Effector memory CD8-positive, alpha-beta T cell (primary cell): ENCODE results near the gene OR6B3.

Experiments used
- ATAC-seq: fragments of 150-1000 bp; cut with Tn5 transposase; replicated peaks from 2 replicates; pipeline ENCODE4 v1.10.0; 2021; ENCODE audit warnings: mild to moderate bottlenecking, moderate library complexity
- DNase-seq, 3 experiments: peaks; one replicate each; pipeline ENCODE4 v3.0.0; 2021
- H3K27ac Mint-ChIP-seq, 2 donors: one replicate each; pipeline ENCODE4 v1.8.0; 2022; ENCODE audit warnings: mild to moderate bottlenecking in 2 of 2, mixed read lengths in 2 of 2, moderate library complexity in 2 of 2
- H3K27me3 Mint-ChIP-seq, 2 donors: one replicate each; pipeline ENCODE4 v1.8.0; 2022; ENCODE audit warnings: mixed read lengths in 2 of 2
- H3K36me3 Mint-ChIP-seq: one replicate; pipeline ENCODE4 v1.8.0; 2022; ENCODE audit warnings: mild to moderate bottlenecking, moderate library complexity, mixed read lengths; ENCODE audit not compliant: insufficient read depth
- H3K4me1 Mint-ChIP-seq, 2 donors: one replicate each; pipeline ENCODE4 v1.8.0; 2022; ENCODE audit warnings: low read depth in 2 of 2, mixed read lengths in 2 of 2
- H3K4me3 Mint-ChIP-seq, 2 donors: one replicate each; pipeline ENCODE4 v1.8.0; 2022; ENCODE audit warnings: mild to moderate bottlenecking in 2 of 2, mixed read lengths in 2 of 2, moderate library complexity in 2 of 2
- H3K9me3 Mint-ChIP-seq, 2 donors: one replicate each; pipeline ENCODE4 v1.8.0; 2022; ENCODE audit warnings: mixed read lengths in 2 of 2
- total RNA-seq, 9 experiments: gene quantifications; one replicate each; lab custom pipeline; 2026; lab: John Stamatoyannopoulos, UW

OR6B3 gene
- total RNA-seq = 0 to 0.06 (median 0) reads per million in 9 experiments

DNA sequence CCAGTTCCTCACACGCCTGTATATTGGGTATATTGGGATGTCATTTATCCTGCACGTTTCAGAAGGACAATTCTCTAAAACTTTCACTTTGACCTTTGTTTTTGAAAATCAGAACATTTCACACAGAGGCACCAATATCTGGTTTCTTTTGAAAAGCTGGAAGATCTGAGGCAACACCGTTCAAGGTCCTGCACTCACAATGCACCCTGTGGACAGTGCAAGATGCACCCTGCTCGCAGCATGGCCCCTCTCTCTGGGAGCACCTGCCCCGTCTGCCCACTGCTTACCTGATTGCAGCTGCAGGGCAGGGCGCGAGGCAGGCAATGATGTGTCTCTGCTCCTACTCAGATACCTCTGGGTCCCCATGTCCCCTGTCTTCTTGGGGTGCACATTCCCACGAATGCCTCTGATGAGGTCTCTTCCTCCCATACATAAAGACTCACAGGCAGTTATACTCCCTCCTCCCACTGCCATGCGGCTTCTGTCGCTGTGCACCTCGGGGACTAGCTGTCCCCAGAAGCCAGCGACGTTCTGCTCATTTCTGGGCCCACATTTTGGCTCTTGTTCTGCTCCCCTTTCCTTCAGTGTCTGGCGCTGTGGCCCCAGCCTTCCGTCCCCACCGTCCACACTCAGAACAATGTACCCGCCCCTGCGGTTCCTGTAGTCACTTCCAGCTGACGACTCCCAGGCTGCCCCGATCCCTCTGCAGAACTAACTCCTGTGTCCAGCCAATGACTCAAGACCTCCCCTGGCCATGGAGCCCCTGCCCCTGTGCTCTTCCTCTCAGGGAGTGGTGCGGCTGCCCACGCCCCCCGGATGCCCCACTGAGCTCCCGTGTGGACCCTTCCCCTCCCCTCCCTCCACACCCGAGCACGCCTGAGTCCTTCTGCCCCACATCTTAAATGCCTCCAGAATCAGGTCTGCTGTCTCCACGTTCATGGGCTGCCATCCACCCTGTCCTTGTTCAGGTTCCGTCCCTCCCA, at the start of gene OR6B3:
Gene OR6B3, minus strand, starts transcription at position 349 of the 983 bp plus-strand sequence.
- Mint-ChIP-seq H3K4me1 (peaks cover 0 to 7% of the 10 kb centered on the region in 2 donors), H3K4me3 (no peak within 1 kb of the TSS), H3K9me3 (no peaks in the 10 kb centered on the region), H3K27me3 (peaks cover 56 to 65% of the 10 kb centered on the region in 2 donors), H3K36me3 (no peaks in the 10 kb centered on the region), H3K27ac (no peak within 1 kb of the TSS)
- DNase-seq (no peak), ATAC-seq (no peak)

DNA sequence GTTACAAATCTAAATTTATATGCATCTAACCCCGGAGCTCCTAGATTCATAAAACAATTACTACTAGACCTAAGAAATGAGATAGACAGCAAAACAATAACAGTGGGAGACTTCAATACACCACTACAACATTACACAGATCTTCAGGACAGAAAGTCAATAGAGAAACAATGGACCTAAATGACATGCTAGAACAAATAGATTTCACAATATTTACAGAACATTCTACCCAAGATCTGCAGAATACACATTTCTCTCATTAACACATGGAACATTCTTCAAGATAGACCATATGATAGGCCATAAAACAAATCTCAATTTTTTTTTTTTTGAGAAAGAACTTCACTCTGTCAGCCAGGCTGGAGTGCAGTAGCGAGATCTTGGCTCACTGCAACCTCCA, 45.0 kb upstream of the OR6B3 start:
- Mint-ChIP-seq H3K4me3 (no peak overlapping the region), H3K27me3 (peaks cover 78 to 94% of the 10 kb centered on the region in 2 donors), H3K4me1 (no peaks in the 10 kb centered on the region), H3K9me3 (peaks cover 0 to 2% of the 10 kb centered on the region in 2 donors), H3K27ac (no peak overlapping the region), H3K36me3 (no peaks in the 10 kb centered on the region)
- ATAC-seq (no peak), DNase-seq (no peak)

DNA sequence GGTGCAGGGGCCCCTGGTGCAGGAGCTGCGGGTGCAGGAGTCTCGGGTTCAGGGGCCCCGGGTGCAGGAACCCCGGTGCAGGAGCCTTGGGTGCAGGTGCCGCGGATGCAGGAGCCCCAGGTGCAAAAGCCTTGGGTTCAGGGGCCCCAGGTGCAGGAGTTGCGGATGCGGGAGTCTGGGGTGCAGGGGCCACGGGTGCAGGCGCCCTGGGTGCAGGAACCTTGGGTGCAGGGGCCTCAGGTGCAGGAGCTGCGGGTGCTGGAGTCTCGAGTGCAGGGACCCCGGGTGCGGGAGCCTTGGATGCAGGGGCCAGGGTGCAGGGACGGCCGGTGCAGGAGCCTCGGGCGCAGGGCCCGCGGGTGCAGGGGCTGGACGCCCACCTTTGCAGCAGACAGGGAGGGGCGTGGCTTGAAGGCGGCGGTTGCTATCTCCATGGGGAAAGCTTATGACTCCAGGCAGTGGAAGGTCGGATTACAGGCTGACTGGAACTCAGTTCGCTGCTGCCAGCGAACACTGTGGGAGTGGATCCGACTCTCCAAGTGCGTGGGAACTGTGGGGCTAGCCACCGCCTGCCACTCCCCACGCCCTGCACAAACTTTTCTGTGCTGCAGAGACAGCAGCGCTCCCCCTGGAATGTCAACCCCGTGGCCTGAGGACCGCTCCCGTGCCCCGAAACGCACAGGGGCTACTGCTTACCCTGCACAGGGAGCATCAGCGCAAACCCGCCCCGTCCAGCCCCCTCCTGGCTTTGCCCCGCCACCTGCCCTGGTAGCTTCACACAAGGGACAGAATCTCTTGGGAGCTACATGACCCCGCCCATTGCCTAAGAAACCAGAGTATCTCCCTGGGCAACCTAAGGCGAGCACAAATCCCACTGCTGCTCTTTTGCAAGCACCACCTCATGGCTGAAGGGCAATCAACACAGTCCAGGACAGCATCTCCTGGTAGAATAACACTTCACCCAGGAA, 42.5 kb upstream of the OR6B3 start:
- Mint-ChIP-seq H3K9me3 (peaks cover 0 to 2% of the 10 kb centered on the region in 2 donors), H3K27ac (no peak overlapping the region), H3K27me3 (peaks cover 76 to 85% of the 10 kb centered on the region in 2 donors), H3K36me3 (no peaks in the 10 kb centered on the region), H3K4me1 (no peaks in the 10 kb centered on the region), H3K4me3 (no peak overlapping the region)
- no peak for DNase-seq
- no peak for ATAC-seq

DNA sequence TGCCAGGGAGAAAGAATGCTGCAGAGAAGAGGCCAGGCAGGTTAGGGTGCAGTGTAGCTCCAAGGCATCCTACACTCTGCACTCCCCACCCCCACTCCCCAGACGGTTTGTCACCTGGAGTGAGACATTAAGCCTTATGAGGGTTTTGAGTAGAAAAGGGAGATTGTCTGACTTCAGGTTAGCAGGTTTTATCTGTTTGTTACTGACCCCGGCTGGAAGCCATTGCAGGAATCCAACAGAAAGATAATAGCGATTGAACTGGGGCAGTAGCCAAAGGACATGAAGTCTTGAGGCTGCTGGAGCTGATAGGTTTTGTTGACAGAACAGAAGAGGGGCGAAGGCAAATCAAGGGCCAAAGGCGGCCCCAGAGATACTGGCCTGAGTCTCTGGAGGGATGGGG, 36.0 kb upstream of the OR6B3 start:
- ATAC-seq = no peak

DNA sequence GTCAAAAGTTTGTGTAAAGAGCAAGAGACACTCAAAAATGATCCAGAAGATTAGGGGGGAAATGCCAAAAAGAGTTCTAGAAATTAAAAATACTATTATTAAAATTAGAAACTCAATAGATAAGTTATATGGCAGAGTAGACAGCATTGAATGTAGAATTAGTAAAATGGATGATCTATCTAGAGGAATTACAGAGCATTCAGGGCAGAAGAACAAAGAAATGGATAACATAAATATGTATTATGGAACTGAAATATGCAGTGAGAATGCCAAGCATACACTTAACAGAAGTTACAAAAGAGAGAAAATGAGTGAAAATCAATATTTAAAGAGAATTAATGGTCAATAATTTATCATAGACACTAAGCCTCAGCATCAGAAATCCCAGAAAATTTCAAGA, 33.2 kb upstream of the OR6B3 start:
- no peak for DNase-seq
- ATAC-seq = no peak
- peaks cover 6 to 15% of the 10 kb centered on the region in 2 donors for H3K9me3 Mint-ChIP-seq
- peaks cover 47 to 48% of the 10 kb centered on the region in 2 donors for H3K27me3 Mint-ChIP-seq
- H3K4me1 Mint-ChIP-seq = no peaks in the 10 kb centered on the region
- H3K4me3 Mint-ChIP-seq = no peak overlapping the region
- no peak overlapping the region for H3K27ac Mint-ChIP-seq
- H3K36me3 Mint-ChIP-seq = no peaks in the 10 kb centered on the region

More for the DNA sequence above, 36.0 kb upstream of the OR6B3 start:
- Mint-ChIP-seq H3K9me3 (peaks cover 6 to 15% of the 10 kb centered on the region in 2 donors), H3K27ac (no peak overlapping the region), H3K4me1 (no peaks in the 10 kb centered on the region), H3K4me3 (no peak overlapping the region), H3K27me3 (peaks cover 51 to 64% of the 10 kb centered on the region in 2 donors), H3K36me3 (no peaks in the 10 kb centered on the region)
- no peak for DNase-seq

DNA sequence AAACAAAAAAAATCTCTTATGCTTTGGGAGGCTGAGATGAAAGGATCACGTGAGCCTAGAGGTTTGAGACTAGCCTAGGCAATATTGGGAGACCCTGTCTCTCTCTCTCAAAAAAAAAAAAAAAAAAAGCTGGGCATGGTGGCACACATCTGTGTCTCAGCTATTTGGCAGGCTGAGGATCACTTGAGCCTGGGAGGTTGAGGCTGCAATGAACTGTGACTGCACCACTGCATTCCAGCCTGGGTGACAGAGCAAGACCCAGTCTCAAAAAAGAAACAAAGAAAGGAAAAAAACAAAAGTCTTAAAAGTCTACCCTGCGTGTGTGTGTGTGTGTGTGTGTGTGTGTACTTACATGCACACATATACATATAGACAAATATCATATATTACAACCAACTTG, 25.3 kb upstream of the OR6B3 start:
- no peak overlapping the region for H3K4me3 Mint-ChIP-seq
- no peaks in the 10 kb centered on the region for H3K36me3 Mint-ChIP-seq
- peaks cover 0 to 4% of the 10 kb centered on the region in 2 donors for H3K9me3 Mint-ChIP-seq
- peaks cover 54 to 78% of the 10 kb centered on the region in 2 donors for H3K27me3 Mint-ChIP-seq
- no peak overlapping the region for H3K27ac Mint-ChIP-seq
- ATAC-seq (no peak), DNase-seq (no peak)
- H3K4me1 Mint-ChIP-seq = no peaks in the 10 kb centered on the region

DNA sequence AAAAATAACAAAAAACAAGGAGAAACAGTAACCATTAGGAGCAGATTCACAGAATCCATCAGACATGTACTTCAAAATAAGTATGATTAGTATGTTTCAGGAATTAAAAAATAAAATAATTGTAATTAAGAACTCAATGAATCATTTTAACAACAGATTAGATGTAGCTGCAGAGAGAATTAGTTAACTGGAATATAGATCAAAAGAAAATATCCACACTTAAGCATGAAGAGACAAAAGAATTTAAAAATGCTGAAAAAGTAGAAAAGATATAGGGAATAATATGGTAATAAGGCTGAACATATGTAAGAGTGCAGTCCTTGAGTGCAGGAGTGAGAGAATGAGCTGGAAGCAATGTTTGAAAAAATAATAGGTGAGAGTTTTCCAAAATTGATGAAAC, 24.1 kb upstream of the OR6B3 start:
- H3K4me3 Mint-ChIP-seq = no peak overlapping the region

DNA sequence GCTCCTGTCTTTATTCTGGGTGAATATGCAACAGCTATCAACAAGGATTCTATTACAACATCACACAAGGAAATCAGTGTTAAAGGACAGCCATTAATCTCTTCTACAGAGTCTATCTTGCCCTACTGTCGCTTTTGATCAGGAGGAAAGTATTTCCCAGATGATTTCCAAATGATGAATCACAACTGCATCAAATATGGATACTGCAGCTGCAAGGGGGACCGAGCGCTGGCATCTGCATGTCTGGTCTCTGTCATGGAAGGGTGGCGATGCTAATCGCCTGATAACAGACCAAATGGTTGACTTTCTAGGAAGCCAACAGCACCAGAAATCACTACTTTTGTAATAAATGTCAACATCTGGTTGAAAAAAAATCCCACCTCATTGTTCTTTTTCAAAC, 21.2 kb upstream of the OR6B3 start:
- peaks cover 63 to 72% of the 10 kb centered on the region in 2 donors for H3K27me3 Mint-ChIP-seq
- H3K4me1 Mint-ChIP-seq = no peaks in the 10 kb centered on the region
- no peak for DNase-seq
- no peak overlapping the region for H3K27ac Mint-ChIP-seq
- ATAC-seq = no peak
- H3K9me3 Mint-ChIP-seq = peaks cover 0 to 4% of the 10 kb centered on the region in 2 donors
- H3K36me3 Mint-ChIP-seq = no peaks in the 10 kb centered on the region
- H3K4me3 Mint-ChIP-seq = no peak overlapping the region

More for the DNA sequence above, 24.1 kb upstream of the OR6B3 start:
- Mint-ChIP-seq H3K36me3 (no peaks in the 10 kb centered on the region), H3K9me3 (peaks cover 0 to 4% of the 10 kb centered on the region in 2 donors), H3K4me1 (no peaks in the 10 kb centered on the region), H3K27ac (no peak overlapping the region), H3K27me3 (peaks cover 66 to 82% of the 10 kb centered on the region in 2 donors)
- ATAC-seq = no peak
- no peak for DNase-seq

DNA sequence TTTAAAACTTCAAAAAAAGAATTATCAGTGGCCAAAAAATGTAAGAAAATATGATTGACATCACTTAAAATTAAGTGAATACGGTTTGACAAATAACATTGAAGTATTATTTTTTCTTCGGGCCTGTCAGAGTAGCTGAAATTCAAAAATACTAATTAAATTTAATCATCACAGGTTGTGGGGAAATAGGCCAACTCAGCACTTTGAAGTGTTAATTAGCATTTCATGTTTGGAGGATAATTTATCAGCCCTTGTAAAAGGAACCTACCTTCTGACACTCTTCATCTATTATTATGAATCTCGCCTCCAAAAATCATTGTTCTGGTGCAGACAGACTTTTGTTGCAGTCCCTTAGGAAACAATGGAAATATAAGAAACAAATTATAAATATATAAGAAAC, 17.6 kb upstream of the OR6B3 start:
- no peaks in the 10 kb centered on the region for H3K36me3 Mint-ChIP-seq
- no peak for ATAC-seq

DNA sequence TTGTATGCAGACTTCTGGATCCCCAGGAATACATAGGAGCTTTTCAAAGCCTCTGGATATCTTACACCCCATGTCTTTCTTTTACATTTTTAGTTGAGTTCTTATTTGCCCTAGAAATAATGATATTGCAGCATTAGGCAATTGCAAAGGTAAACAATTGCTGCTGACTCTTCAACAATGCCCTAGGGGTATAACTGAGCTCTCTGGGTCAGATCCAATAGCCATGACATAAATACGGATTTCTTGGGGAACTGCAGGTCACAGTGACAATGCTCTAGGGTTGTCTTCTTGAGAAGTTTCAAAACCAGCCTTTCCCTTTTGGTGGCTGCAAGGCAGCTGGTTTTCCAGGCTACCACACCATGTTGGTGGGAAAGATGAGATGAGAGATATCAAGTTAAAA, 16.5 kb upstream of the OR6B3 start:
- no peak overlapping the region for H3K4me3 Mint-ChIP-seq
- DNase-seq = no peak
- H3K27ac Mint-ChIP-seq = no peak overlapping the region
- H3K4me1 Mint-ChIP-seq = no peaks in the 10 kb centered on the region
- no peaks in the 10 kb centered on the region for H3K9me3 Mint-ChIP-seq
- peaks cover 48 to 63% of the 10 kb centered on the region in 2 donors for H3K27me3 Mint-ChIP-seq
- no peak for ATAC-seq
- H3K36me3 Mint-ChIP-seq = no peaks in the 10 kb centered on the region

More for the DNA sequence above, 17.6 kb upstream of the OR6B3 start:
- peaks cover 52 to 64% of the 10 kb centered on the region in 2 donors for H3K27me3 Mint-ChIP-seq
- H3K27ac Mint-ChIP-seq = no peak overlapping the region
- DNase-seq = no peak
- no peak overlapping the region for H3K4me3 Mint-ChIP-seq
- H3K4me1 Mint-ChIP-seq = no peaks in the 10 kb centered on the region
- peaks cover 0 to 2% of the 10 kb centered on the region in 2 donors for H3K9me3 Mint-ChIP-seq

DNA sequence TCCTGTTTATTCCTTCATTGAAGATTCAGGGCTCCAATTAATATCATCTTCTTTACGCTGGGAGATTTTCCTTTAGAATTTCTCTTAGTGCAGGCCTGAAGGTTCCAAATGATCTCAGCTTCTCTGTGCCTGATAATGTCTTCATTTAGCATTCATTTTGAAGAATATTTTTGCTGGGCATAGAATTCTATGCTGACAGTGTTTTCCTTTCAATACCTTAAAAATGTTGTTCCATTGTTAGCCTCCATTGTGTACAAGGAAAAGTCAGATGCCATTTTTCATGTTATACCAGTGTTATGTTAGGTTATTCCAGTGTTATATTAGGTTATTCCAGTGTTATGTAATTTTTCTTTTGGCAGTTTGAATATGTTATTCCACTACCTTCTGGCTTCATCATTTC, 14.9 kb upstream of the OR6B3 start:
- peaks cover 33 to 48% of the 10 kb centered on the region in 2 donors for H3K27me3 Mint-ChIP-seq

DNA sequence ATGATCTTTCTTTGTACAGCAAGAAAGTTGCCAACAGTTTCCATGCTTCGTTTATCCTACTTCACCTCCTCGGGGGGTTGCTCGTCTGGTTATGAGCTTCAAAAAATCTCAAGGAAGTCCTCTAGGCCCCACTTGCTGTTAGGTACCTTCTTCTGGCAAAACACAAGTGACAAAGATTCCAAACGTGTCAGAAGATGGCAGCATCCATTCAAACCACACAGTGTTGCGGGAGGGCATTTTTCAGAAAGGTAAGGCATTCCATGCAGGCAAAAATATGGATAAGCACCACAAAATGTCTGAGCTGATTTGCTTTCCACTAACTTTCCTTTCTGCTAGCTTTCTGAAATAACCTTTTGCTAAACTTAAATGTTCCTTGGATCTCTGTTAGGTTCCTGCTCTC, 13.2 kb upstream of the OR6B3 start:
- no peak overlapping the region for H3K4me3 Mint-ChIP-seq
- H3K27me3 Mint-ChIP-seq = peaks cover 19 to 32% of the 10 kb centered on the region in 2 donors
- DNase-seq (no peak), ATAC-seq (no peak)
- H3K4me1 Mint-ChIP-seq = no peaks in the 10 kb centered on the region
- no peaks in the 10 kb centered on the region for H3K9me3 Mint-ChIP-seq
- H3K27ac Mint-ChIP-seq = no peak overlapping the region
- H3K36me3 Mint-ChIP-seq = no peaks in the 10 kb centered on the region

More for the DNA sequence above, 14.9 kb upstream of the OR6B3 start:
- Mint-ChIP-seq H3K4me3 (no peak overlapping the region), H3K27ac (no peak overlapping the region), H3K9me3 (no peaks in the 10 kb centered on the region), H3K36me3 (no peaks in the 10 kb centered on the region), H3K4me1 (no peaks in the 10 kb centered on the region)
- DNase-seq (no peak), ATAC-seq (no peak)

DNA sequence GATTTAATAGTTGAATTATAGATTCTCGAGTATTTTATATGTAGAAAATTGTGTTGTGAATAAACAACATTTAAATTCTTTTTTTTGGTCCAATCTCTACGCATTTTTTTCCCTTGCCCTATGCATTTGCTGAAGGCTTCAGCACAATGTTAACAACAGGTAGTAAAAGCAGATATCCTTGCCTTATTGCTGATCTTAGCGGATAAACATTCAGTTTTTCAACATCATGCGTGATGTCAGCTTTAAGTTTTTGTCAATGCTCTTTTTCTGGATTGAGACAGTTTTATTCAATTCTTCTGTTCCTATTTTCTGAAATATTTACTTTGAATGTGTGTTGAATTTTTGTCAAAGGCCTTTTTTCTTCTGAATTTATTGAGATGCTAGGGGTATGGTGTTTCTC, 11.6 kb upstream of the OR6B3 start:
- Mint-ChIP-seq H3K36me3 (no peaks in the 10 kb centered on the region), H3K9me3 (no peaks in the 10 kb centered on the region), H3K4me1 (no peaks in the 10 kb centered on the region), H3K27ac (no peak overlapping the region), H3K27me3 (peaks cover 13 to 37% of the 10 kb centered on the region in 2 donors), H3K4me3 (no peak overlapping the region)
- ATAC-seq (no peak), DNase-seq (no peak)
